Astrocyte (in vitro differentiated cells and primary cell): ENCODE measurements around the gene NUDT19. TPM values are rescaled to one million over a fixed set of nuclear protein-coding genes. Genes with fewer than 3 reads are reported as not detected.

Source experiments
- DNase-seq: peaks from one replicate; pipeline ENCODE4 v3.0.0-alpha.2; 2010; ENCODE audit warnings: low read depth
- FAIRE-seq: peaks from 2 replicates; lab custom pipeline; 2011; peaks lifted over from hg19 to GRCh38; lab: Jason Lieb, UNC
- H2AFZ ChIP-seq: 2 replicates; pipeline ENCODE4 v1.6.0; 2012; ENCODE audit warnings: low read depth, low read length, inconsistent platforms
- H3K27ac ChIP-seq: 2 replicates; pipeline ENCODE4 v1.5.1; 2011; ENCODE audit warnings: low read depth, low read length, inconsistent platforms
- H3K27me3 ChIP-seq: 2 replicates; pipeline ENCODE4 v1.6.0; 2011; ENCODE audit warnings: low read length, inconsistent platforms; ENCODE audit not compliant: insufficient read depth
- H3K36me3 ChIP-seq: 2 replicates; pipeline ENCODE4 v1.5.1; 2011; ENCODE audit warnings: low read length, inconsistent platforms; ENCODE audit not compliant: insufficient read depth
- H3K4me1 ChIP-seq: 2 replicates; pipeline ENCODE4 v1.5.1; 2011; ENCODE audit warnings: low read length, inconsistent platforms; ENCODE audit not compliant: insufficient read depth
- H3K4me2 ChIP-seq: 2 replicates; pipeline ENCODE4 v1.6.0; 2012; ENCODE audit warnings: low read length, inconsistent platforms
- H3K4me3 ChIP-seq: 2 replicates; pipeline ENCODE4 v1.5.1; 2011; ENCODE audit warnings: low read depth, mild to moderate bottlenecking, low read length, inconsistent platforms; ENCODE audit not compliant: insufficient read depth
- H3K79me2 ChIP-seq: 2 replicates; pipeline ENCODE4 v1.6.0; 2012; ENCODE audit warnings: mild to moderate bottlenecking, low read length, inconsistent platforms; ENCODE audit not compliant: insufficient read depth
- H3K9ac ChIP-seq: 2 replicates; pipeline ENCODE4 v1.6.0; 2012; ENCODE audit warnings: mild to moderate bottlenecking, low read length, inconsistent platforms
- H3K9me3 ChIP-seq: 2 replicates; pipeline ENCODE4 v1.5.1; 2012; ENCODE audit warnings: low read depth, mild to moderate bottlenecking, low read length, inconsistent platforms; ENCODE audit not compliant: insufficient read depth
- H4K20me1 ChIP-seq: 2 replicates; pipeline ENCODE4 v1.6.0; 2012; ENCODE audit warnings: low read length, inconsistent platforms; ENCODE audit not compliant: insufficient read depth
- H3K27ac Mint-ChIP-seq: one replicate; pipeline ENCODE4 v1.8.0; 2021; ENCODE audit warnings: mild to moderate bottlenecking, mixed read lengths; ENCODE audit not compliant: unreplicated experiment
- H3K27me3 Mint-ChIP-seq: one replicate; pipeline ENCODE4 v1.8.0; 2021; ENCODE audit warnings: low read depth, mixed read lengths; ENCODE audit not compliant: unreplicated experiment
- H3K36me3 Mint-ChIP-seq: one replicate; pipeline ENCODE4 v1.8.0; 2021; ENCODE audit warnings: low read depth, mixed read lengths; ENCODE audit not compliant: unreplicated experiment
- H3K4me1 Mint-ChIP-seq: one replicate; pipeline ENCODE4 v1.8.0; 2021; ENCODE audit warnings: low read depth, mixed read lengths; ENCODE audit not compliant: unreplicated experiment
- H3K4me3 Mint-ChIP-seq: one replicate; pipeline ENCODE4 v1.8.0; 2021; ENCODE audit warnings: mild to moderate bottlenecking, moderate library complexity, mixed read lengths; ENCODE audit not compliant: unreplicated experiment
- H3K9me3 Mint-ChIP-seq: one replicate; pipeline ENCODE4 v1.8.0; 2021; ENCODE audit warnings: mild to moderate bottlenecking, mixed read lengths; ENCODE audit not compliant: unreplicated experiment
- EZH2 ChIP-seq: IDR thresholded peaks from 2 replicates; pipeline ENCODE4 v1.6.1; 2012; ENCODE audit warnings: mild to moderate bottlenecking, low read length, inconsistent platforms; ENCODE audit not compliant: insufficient read depth
- total RNA-seq: library from RNA; stranded (reverse); gene quantifications from 2 replicates; pipeline ENCODE4 v1.2.1, GENCODE V29; 2021
- TF ChIP-seq, protein P1 (sequence below): IDR thresholded peaks from 2 replicates; pipeline ENCODE4 v1.5.1; 2011; ENCODE audit warnings: low read depth, mild to moderate bottlenecking, inconsistent platforms, low read length, moderate library complexity; ENCODE audit not compliant: insufficient read depth

NUDT19 gene
- total RNA-seq, 1 donor from 2014 or later = 4.0 TPM

DNA sequence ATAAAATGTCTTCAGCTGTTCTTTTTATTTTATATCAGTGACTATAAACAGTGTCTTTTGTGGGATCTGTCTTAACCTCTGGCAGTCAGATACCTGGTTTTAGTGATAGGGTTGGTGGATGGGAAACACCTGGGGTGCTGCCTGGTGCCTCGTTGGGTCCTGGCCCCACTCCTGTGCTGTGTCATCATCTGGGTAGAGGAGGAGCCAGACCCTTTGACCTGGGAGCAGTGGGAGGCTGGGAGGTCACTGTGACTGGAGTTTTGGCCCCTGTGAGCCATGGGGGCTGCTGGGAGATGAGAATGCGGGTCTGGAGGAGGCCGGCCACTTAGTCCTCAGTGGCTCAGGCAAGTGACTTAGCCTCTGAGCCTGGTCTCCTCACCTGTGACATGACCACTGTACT, 57.3 kb downstream of the NUDT19 start:
- Histone ChIP-seq H3K27me3 (peaks cover 2% of the 10 kb centered on the region), H3K27ac (no peak overlapping the region), H3K9me3 (no peaks in the 10 kb centered on the region), H3K9ac (no peak overlapping the region), H3K4me1 (no peaks in the 10 kb centered on the region), H3K36me3 (no peaks in the 10 kb centered on the region), H3K4me2 (no peak overlapping the region), H3K79me2 (no peaks in the 10 kb centered on the region), H3K4me3 (no peak overlapping the region), H2AFZ (no peak overlapping the region), H4K20me1 (no peaks in the 10 kb centered on the region)
- H3K4me1 Mint-ChIP-seq = no peaks in the 10 kb centered on the region
- no peak for DNase-seq
- no peak overlapping the region for H3K4me3 Mint-ChIP-seq
- no peak for TF ChIP-seq EZH2
- TF ChIP-seq, protein P1, sequence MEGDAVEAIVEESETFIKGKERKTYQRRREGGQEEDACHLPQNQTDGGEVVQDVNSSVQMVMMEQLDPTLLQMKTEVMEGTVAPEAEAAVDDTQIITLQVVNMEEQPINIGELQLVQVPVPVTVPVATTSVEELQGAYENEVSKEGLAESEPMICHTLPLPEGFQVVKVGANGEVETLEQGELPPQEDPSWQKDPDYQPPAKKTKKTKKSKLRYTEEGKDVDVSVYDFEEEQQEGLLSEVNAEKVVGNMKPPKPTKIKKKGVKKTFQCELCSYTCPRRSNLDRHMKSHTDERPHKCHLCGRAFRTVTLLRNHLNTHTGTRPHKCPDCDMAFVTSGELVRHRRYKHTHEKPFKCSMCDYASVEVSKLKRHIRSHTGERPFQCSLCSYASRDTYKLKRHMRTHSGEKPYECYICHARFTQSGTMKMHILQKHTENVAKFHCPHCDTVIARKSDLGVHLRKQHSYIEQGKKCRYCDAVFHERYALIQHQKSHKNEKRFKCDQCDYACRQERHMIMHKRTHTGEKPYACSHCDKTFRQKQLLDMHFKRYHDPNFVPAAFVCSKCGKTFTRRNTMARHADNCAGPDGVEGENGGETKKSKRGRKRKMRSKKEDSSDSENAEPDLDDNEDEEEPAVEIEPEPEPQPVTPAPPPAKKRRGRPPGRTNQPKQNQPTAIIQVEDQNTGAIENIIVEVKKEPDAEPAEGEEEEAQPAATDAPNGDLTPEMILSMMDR = no peak
- H3K27ac Mint-ChIP-seq = no peak overlapping the region
- no peaks in the 10 kb centered on the region for H3K36me3 Mint-ChIP-seq
- no peak for FAIRE-seq
- no peaks in the 10 kb centered on the region for H3K9me3 Mint-ChIP-seq
- peaks cover 23% of the 10 kb centered on the region for H3K27me3 Mint-ChIP-seq

DNA sequence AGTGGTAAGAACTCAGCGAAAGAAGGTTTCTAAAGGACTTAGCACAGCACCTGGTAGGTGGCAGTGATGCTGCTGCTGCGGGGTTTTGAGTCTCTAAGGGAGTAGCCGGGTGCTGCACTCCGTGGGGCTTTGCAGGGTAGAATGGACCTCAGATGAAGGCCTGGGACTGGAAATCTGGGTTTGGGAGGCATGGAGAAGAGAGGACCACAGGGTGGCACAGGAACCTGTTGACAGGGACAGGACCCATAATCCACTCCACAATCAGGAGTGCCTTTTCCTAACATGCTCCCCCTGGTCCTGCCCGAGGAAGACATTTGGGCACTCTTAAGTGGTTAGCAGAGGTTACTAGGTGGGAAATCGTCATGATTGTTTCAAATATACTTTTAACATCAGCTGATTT, 57.7 kb downstream of the NUDT19 start:
- Histone ChIP-seq H3K27ac (no peak overlapping the region), H4K20me1 (no peaks in the 10 kb centered on the region), H3K79me2 (no peaks in the 10 kb centered on the region), H3K4me1 (no peaks in the 10 kb centered on the region), H3K36me3 (no peaks in the 10 kb centered on the region), H3K27me3 (peaks cover 2% of the 10 kb centered on the region), H3K4me2 (no peak overlapping the region), H2AFZ (no peak overlapping the region), H3K4me3 (no peak overlapping the region), H3K9me3 (no peaks in the 10 kb centered on the region), H3K9ac (no peak overlapping the region)
- no peak overlapping the region for H3K27ac Mint-ChIP-seq
- no peaks in the 10 kb centered on the region for H3K4me1 Mint-ChIP-seq
- H3K4me3 Mint-ChIP-seq = no peak overlapping the region
- H3K9me3 Mint-ChIP-seq = no peaks in the 10 kb centered on the region
- DNase-seq (no peak), FAIRE-seq (no peak)
- H3K36me3 Mint-ChIP-seq = no peaks in the 10 kb centered on the region
- peaks cover 23% of the 10 kb centered on the region for H3K27me3 Mint-ChIP-seq
- no peak for TF ChIP-seq EZH2
- TF ChIP-seq, protein P1 = no peak

DNA sequence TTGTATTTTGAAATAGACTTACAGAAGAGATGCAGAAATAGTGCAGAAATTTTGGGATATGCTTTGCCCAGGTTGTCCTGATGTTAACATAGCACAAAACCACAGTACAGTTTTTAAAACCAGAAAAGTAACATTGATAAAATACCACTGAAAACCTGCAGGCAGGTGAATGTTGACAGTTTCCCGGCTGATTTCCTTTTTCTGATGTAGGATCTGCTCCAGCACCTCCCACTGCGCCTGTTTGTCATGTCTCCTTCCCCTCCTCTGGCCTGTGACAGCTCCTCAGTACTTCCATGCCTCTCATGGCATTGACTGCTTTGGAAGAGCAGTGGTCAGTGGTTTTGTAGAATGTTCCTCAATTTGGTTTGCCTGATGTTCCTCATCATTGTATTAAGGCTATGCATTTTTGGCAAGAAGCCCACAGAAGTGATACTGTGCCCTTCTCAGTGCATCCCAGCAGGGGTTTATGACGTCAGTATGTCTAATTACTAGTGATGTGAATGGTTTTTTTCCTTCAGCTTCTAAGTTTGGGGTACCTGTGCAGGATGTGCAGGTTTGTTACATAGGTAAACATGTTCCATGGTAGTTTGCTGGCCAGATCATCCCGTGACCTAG, 58.9 kb downstream of the NUDT19 start:
- no peaks in the 10 kb centered on the region for H4K20me1 ChIP-seq
- H3K36me3 ChIP-seq = no peaks in the 10 kb centered on the region
- H2AFZ ChIP-seq = no peak overlapping the region
- no peaks in the 10 kb centered on the region for H3K4me1 ChIP-seq
- Mint-ChIP-seq H3K27ac (no peak overlapping the region), H3K27me3 (peaks cover 23% of the 10 kb centered on the region), H3K4me3 (no peak overlapping the region), H3K36me3 (no peaks in the 10 kb centered on the region), H3K9me3 (no peaks in the 10 kb centered on the region), H3K4me1 (no peaks in the 10 kb centered on the region)
- H3K9me3 ChIP-seq = no peaks in the 10 kb centered on the region
- no peak overlapping the region for H3K27ac ChIP-seq
- H3K9ac ChIP-seq = no peak overlapping the region
- H3K79me2 ChIP-seq = no peaks in the 10 kb centered on the region
- H3K27me3 ChIP-seq = peaks cover 2% of the 10 kb centered on the region
- no peak for FAIRE-seq
- no peak for DNase-seq
- no peak overlapping the region for H3K4me2 ChIP-seq
- H3K4me3 ChIP-seq = no peak overlapping the region
- TF ChIP-seq, protein P1 = no peak
- no peak for TF ChIP-seq EZH2
